ENCODE measurements around the gene USP11.

Gene USP11

DNA sequence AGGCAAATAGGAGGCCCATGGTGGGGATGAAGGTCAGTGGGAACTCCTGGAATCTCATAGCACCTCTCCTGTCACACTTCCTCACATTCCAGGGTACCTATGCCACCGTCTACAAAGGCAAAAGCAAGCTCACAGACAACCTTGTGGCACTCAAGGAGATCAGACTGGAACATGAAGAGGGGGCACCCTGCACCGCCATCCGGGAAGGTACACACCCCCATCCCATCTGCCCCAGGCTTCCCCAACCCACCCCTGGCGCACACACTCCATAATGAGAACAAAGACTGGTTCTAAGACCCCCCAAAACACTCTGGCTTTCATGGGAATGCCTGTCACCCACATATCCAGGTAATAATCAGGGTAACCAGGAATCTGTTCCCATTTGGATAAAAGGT lies 7.9 kb upstream of the USP11 start:
- DNase-seq (no peak), ATAC-seq (no peak)

- no peak for ATAC-seq
- DNase-seq, result no peak
Observed at GRCh38 chrX:47226071-47226470, 6.7 kb upstream of the USP11 start.

DNA sequence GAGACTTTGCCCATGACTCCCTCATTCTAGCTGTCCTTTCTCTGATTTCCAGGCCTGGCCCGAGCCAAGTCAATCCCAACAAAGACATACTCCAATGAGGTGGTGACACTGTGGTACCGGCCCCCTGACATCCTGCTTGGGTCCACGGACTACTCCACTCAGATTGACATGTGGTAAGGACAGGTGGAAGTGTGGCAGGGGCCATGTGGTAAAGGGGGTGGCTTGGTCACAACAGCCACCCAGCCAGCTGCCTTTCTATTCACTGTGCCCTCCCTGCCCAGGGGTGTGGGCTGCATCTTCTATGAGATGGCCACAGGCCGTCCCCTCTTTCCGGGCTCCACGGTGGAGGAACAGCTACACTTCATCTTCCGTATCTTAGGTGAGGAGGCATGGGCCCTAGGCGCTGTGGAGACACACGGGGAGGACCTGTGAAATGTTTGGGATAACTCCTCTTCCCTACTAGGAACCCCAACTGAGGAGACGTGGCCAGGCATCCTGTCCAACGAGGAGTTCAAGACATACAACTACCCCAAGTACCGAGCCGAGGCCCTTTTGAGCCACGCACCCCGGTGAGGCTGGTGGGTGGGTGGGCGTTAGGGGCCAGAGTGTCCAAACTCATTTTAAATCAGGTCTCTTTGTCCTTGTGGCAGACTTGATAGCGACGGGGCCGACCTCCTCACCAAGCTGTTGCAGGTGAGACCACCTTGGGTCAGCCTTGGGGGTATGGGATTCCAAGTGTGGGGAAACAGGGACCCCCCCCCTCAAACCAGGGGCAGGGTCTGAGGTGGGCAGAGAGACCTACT lies 6.1 kb upstream of the USP11 start:
- no peak for DNase-seq
- ATAC-seq, result no peak

- DNase-seq (no peak), ATAC-seq (no peak)
Observed at GRCh38 chrX:47227334-47227583, 5.5 kb upstream of the USP11 start.

- no peak for DNase-seq
- ATAC-seq, result no peak
Observed at GRCh38 chrX:47228550-47229270, 4.1 kb upstream of the USP11 start.

DNA sequence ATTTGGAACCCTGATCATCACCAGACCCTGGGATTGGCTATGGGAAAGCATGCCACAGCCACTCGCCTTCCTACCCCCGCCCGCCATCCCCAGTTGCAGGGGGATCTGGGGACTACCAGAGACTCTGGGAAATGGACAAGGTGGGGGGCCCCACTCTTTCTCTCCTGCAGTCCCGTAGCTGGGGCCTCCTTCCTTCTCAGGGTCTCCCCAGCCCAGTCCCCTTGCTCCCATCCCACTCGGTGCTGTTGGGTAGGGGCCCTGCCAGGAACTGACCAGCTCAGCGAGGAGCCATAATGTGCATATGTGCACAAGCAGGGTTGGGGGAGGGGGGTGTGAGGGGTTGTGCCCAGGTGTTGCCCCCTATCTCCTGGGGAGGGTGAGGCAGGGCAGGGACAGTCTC lies 3.4 kb upstream of the USP11 start:
- ATAC-seq (no peak), DNase-seq (no peak)

DNA sequence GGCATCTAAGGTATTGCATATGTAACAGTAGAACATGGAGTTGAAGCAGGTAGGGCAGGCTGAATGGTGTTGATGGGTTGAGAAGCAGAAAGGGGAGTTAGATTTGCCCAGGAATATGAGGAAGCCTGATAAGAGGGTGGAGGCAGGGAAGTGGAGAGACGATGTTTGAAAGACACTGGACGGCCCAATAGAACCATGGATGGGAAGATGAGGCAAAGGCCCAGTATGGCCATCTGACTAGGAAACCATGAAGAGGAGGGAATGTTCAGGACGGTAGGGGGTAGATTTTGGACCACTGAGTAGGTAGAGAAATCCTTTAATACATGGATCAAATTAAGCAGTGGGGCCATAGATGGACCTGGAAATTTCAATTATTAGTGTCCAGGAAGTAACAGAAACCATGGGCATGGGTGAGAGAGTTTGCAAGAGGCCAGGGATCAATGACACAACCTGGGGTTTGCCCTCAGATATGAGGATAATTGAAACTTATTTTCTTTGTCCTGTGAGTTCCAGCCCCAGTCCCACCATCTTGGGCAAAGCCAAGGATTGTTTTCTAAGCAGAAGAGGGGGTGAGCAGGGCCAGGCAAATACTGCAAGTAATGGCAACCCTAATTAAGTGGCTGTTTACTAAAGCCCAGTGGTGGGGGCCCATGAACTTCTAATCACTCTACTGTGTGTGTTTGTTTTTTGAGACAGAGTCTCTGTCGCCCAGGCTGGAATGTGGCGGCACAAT lies 2.5 kb upstream of the USP11 start:
- DNase-seq (no peak), ATAC-seq (no peak)

DNA sequence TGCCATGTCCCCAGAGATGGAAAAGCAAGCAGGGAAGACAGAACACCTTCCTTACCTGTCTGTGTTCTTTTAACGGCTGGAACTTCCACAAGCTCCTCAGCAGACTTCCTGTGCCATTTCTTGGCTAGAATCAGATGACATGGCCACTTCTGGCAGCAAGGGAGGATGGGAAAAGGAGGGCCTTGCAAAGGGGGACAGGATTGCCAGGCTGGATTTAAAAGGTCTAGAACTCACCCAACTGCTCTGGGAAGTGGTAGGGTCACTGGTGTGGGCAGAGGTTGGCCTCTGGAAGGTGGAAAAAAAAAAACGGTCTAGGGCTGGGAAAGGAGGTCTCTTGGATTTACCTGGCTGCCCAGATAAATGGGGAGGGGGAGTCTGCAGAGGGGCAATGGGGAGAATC lies 1.6 kb upstream of the USP11 start:
- ATAC-seq (no peak), DNase-seq (no peak)

DNA sequence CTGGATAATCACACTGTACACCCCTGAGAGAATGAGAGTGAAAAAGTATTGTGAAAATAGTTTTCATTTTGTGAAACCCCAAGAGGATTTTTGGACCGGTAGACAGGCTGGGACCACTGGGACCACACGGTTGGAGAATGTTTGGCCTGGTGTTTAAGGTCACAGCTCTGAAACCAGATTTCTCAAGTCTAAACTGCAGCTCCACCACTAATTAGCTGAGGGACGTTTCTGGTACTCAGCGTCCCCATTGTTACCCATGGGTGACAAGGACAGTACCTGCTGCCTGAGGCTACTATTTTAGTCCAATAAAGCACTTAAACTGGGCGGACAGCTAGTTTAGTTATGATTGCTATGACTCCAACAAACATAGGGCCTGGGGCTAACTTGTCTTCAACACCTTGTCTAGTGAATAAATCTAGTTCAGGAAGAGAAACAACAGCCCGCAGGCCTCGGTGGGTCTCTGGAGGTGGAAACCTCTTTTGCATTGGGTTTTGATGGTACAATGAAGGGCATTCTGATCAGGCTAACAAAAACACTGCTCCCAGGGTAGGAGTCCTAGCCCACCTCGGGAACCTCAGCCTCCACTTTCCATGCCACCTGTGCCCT lies 509 bp upstream of the USP11 start:
- DNase-seq, result no peak
- ATAC-seq, result no peak

DNA sequence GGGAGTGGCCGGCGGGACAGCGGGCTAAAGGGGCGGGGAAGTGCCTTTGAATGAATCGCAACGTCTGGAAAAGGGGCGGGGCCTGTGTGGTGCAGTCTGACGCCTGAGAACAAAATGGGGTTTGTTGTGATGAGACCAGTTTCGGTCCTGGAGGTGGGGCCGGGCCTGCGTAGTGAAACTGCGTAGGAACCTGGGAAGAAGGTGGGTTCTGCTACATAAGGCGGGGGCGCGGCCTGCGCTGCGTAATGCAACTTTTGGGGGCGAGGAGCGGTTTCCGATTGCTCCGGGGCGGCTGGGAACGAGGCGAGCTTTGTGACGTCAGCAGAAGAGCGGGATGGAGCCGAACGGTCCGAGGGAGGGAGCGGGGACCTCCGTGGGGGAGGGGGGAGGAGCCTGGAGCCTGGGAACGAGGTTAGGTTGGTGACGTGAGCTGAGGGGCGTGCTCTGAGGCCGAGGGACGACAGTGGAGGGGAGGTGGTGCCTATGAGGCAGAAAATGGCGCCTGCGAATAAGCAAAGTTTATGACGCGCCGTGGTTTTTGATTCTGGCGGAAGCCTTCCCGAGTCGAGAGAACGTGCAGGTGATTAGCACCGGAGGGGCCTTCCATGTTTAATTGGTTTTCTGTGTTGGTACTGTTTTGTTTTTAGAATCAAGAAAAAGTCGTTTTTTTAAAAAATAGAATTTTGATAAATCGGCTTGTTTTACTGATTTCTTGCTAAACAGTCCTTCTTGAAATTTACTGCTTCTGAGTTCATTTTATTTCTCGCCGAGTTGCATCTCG lies 714 bp downstream of the USP11 start:
- DNase-seq (peak; percentile 92), ATAC-seq (peak; percentile 95)

- DNase-seq, result no peak
- ATAC-seq, result no peak
Observed at GRCh38 chrX:47234583-47234982, 1.8 kb downstream of the USP11 start.

GRCh38 chrX:47235691-47236103 lies 2.9 kb downstream of the USP11 start:
- DNase-seq (no peak), ATAC-seq (no peak)

- DNase-seq, result no peak
- no peak for ATAC-seq
Observed at GRCh38 chrX:47239199-47239598, 6.4 kb downstream of the USP11 start.

- ATAC-seq (no peak), DNase-seq (no peak)
Observed at GRCh38 chrX:47239898-47240545, 7.2 kb downstream of the USP11 start.

- DNase-seq (no peak), ATAC-seq (no peak)
Observed at GRCh38 chrX:47240619-47241018, 7.8 kb downstream of the USP11 start.

- ATAC-seq, result no peak
- no peak for DNase-seq
Observed at GRCh38 chrX:47241201-47242011, 8.6 kb downstream of the USP11 start.

DNA sequence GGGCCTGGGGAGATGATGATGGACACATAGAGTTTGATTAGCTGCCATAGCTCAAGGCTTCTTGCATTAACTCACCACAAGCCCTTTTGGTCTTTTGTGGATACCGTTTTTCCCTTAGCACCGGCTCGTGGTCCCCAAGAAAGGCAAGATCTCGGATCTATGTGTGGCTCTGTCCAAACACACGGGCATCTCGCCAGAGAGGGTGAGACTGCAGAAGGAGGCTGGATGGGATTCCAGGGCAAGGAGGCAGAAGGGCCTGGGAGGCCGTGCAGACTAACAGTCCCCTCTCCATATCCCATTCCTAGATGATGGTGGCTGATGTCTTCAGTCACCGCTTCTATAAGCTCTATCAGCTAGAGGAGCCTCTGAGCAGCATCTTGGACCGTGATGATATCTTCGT lies 9.5 kb downstream of the USP11 start:
- DNase-seq, result no peak
- no peak for ATAC-seq

DNA sequence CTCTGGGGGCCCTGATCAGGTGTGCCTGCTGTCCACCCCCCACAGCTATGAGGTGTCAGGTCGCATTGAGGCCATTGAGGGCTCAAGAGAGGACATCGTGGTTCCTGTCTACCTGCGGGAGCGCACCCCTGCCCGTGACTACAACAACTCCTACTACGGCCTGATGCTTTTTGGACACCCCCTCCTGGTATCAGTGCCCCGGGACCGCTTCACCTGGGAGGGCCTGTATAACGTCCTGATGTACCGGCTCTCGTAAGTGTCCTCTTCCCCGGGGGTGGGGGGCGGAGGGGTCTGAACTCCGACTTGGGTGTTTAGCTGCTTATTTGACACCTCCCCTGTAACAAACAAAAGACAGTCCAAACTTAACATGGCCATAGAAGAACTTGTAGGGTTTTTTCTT lies 10.5 kb downstream of the USP11 start:
- ATAC-seq, result no peak
- no peak for DNase-seq

- DNase-seq, result no peak
- ATAC-seq, result no peak
Observed at GRCh38 chrX:47244676-47245075, 11.9 kb downstream of the USP11 start.

DNA sequence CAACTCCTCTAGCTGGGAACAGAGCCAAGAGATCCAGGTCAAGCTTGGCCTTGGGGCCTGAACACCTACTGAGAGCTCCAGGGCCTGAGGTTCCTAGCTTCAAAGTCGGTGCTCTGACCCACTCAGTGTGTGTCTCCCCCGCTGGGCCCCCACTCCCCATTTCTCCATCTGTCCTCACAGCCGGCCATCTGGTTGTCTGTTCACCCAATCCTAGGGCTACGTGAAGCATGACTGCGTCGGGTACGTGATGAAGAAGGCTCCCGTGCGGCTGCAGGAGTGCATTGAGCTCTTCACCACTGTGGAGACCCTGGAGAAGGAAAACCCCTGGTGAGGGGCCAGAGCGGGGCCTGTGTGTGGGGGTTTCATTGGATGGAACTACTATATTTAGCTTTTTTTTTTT lies 12.3 kb downstream of the USP11 start:
- ATAC-seq (no peak), DNase-seq (no peak)
